H1 (cell line): ENCODE results near the gene NT5C1A. TPM values are rescaled to one million over a fixed set of nuclear protein-coding genes. Genes with fewer than 3 reads are reported as not detected.

Source experiments
- CTCF ChIA-PET: fragments of 300-600 bp; sonication (Branson Sonifier 250); formaldehyde crosslinking; loops from one replicate; lab custom pipeline; 2021; ENCODE audit not compliant: partially characterized antibody; lab: Charles Lee
- POLR2A ChIA-PET: fragments of 300-600 bp; sonication (Branson Sonifier 250); formaldehyde crosslinking; loops from one replicate; lab custom pipeline; 2021; ENCODE audit warnings: inconsistent platforms; ENCODE audit not compliant: partially characterized antibody; lab: Charles Lee
- DNase-seq, 2 experiments: peaks; one replicate each; pipeline versions ENCODE4 v3.0.0 to v3.0.0-alpha.2; 2010 to 2022; ENCODE audit warnings: low spot score in 2 of 2, low read depth in 1 of 2, mixed read lengths in 1 of 2
- FAIRE-seq: peaks from 2 replicates; lab custom pipeline; 2011; peaks lifted over from hg19 to GRCh38; lab: Jason Lieb, UNC
- H2AFZ ChIP-seq: 2 replicates; pipeline ENCODE4 v1.8.1; 2012; ENCODE audit warnings: low read length, inconsistent platforms
- H2AK5ac ChIP-seq: 2 replicates; pipeline ENCODE4 v1.6.1; 2013; ENCODE audit warnings: low read depth, low read length
- H2BK120ac ChIP-seq: replicated peaks from 2 replicates; pipeline ENCODE3; 2013; ENCODE audit warnings: low read depth, low read length, inconsistent platforms
- H2BK12ac ChIP-seq: 2 replicates; pipeline ENCODE4 v1.6.1; 2013; ENCODE audit warnings: low read depth, low read length
- H2BK15ac ChIP-seq: 2 replicates; pipeline ENCODE4 v1.6.1; 2013; ENCODE audit warnings: low read length
- H2BK20ac ChIP-seq: 2 replicates; pipeline ENCODE4 v1.6.1; 2013; ENCODE audit warnings: low read length
- H2BK5ac ChIP-seq: 2 replicates; pipeline ENCODE4 v1.6.1; 2013; ENCODE audit warnings: low read depth, low read length
- H3K14ac ChIP-seq: 2 replicates; pipeline ENCODE4 v1.6.1; 2013; ENCODE audit warnings: inconsistent platforms; ENCODE audit not compliant: insufficient read length
- H3K18ac ChIP-seq: 2 replicates; pipeline ENCODE4 v1.6.1; 2013; ENCODE audit warnings: low read length; ENCODE audit errors: extremely low read depth
- H3K23ac ChIP-seq: 2 replicates; pipeline ENCODE4 v1.6.1; 2013; ENCODE audit warnings: inconsistent platforms; ENCODE audit not compliant: insufficient read length
- H3K23me2 ChIP-seq: 2 replicates; pipeline ENCODE4 v1.6.1; 2013; ENCODE audit warnings: low read depth, low read length
- H3K27ac ChIP-seq: 2 replicates; pipeline ENCODE4 v1.6.1; 2011; ENCODE audit warnings: low read depth, low read length, inconsistent platforms
- H3K27me3 ChIP-seq, 4 experiments: replicated peaks in 1 of 4; 1 replicate in 1 of 4; 2 replicates in 3 of 4; pipeline versions ENCODE4 v1.6.1 to v1.8.1; 2011 to 2013; ENCODE audit warnings: low read length in 3 of 4, mild to moderate bottlenecking in 3 of 4, inconsistent platforms in 2 of 4, mixed read lengths in 2 of 4, moderate library complexity in 1 of 4; ENCODE audit not compliant: control insufficient read depth in 3 of 4, insufficient read depth in 3 of 4; ENCODE audit errors: extremely low read depth in 1 of 4
- H3K36me3 ChIP-seq, 4 experiments: 2 replicates each; pipeline versions ENCODE4 v1.6.1 to v1.8.1; 2011 to 2013; ENCODE audit warnings: mild to moderate bottlenecking in 4 of 4, low read length in 3 of 4, moderate library complexity in 2 of 4, control low read depth in 1 of 4, inconsistent platforms in 1 of 4; ENCODE audit not compliant: insufficient read depth in 4 of 4, control insufficient read depth in 2 of 4
- H3K4ac ChIP-seq: replicated peaks from 2 replicates; pipeline ENCODE3; 2013; ENCODE audit warnings: low read length, low read depth, mixed read lengths, inconsistent platforms; ENCODE audit not compliant: insufficient read length
- H3K4me1 ChIP-seq, 4 experiments: replicated peaks in 1 of 4; 1 replicate in 1 of 4; 2 replicates in 3 of 4; pipeline versions ENCODE4 v1.6.1 to v1.8.1; 2011 to 2013; ENCODE audit warnings: low read length in 3 of 4, inconsistent platforms in 2 of 4, mixed read lengths in 1 of 4; ENCODE audit not compliant: insufficient read depth in 4 of 4, control insufficient read depth in 3 of 4
- H3K4me2 ChIP-seq, 2 experiments: 2 replicates each; pipeline versions ENCODE4 v1.6.1 to v1.8.1; 2011 to 2013; ENCODE audit warnings: low read depth in 2 of 2, low read length in 2 of 2, control low read depth in 1 of 2, inconsistent platforms in 1 of 2, mild to moderate bottlenecking in 1 of 2; ENCODE audit not compliant: insufficient read depth in 1 of 2
- H3K4me3 ChIP-seq, 4 experiments: fragments of 200-600, 300-600 bp in 1 of 4; sonication (generic), shearing (Covaris generic), sonication (Bioruptor Twin) in 1 of 4; 2 replicates each; pipeline versions ENCODE4 v1.5.1 to v1.8.1; 2011 to 2016; ENCODE audit warnings: low read length in 4 of 4, low read depth in 3 of 4, control low read depth in 2 of 4, inconsistent platforms in 2 of 4, mild to moderate bottlenecking in 2 of 4, mixed read lengths in 1 of 4, moderate library complexity in 1 of 4; ENCODE audit not compliant: insufficient read depth in 2 of 4; ENCODE audit errors: extremely low read depth in 1 of 4
- H3K56ac ChIP-seq: replicated peaks from 2 replicates; pipeline ENCODE3; 2013; ENCODE audit warnings: low read depth, mild to moderate bottlenecking, mixed read lengths, low read length, inconsistent platforms; ENCODE audit not compliant: insufficient read length
- H3K79me1 ChIP-seq: 2 replicates; pipeline ENCODE4 v1.6.1; 2013; ENCODE audit warnings: low read depth, low read length, control low read depth
- H3K79me2 ChIP-seq, 2 experiments: 2 replicates each; pipeline versions ENCODE4 v1.6.1 to v1.8.1; 2012 to 2013; ENCODE audit warnings: low read length in 2 of 2, mild to moderate bottlenecking in 2 of 2, inconsistent platforms in 1 of 2; ENCODE audit not compliant: insufficient read depth in 2 of 2, control insufficient read depth in 1 of 2
- H3K9ac ChIP-seq, 4 experiments: replicated peaks in 1 of 4; 1 replicate in 1 of 4; 2 replicates in 3 of 4; pipeline versions ENCODE4 v1.6.1 to v1.8.1; 2011 to 2013; ENCODE audit warnings: low read depth in 3 of 4, low read length in 3 of 4, control low read depth in 2 of 4, mild to moderate bottlenecking in 2 of 4, moderate library complexity in 2 of 4, inconsistent platforms in 1 of 4; ENCODE audit errors: extremely low read depth in 1 of 4
- H3K9me3 ChIP-seq, 2 experiments: 2 replicates each; pipeline versions ENCODE4 v1.6.1 to v1.8.1; 2012 to 2013; ENCODE audit warnings: mild to moderate bottlenecking in 2 of 2, moderate library complexity in 2 of 2, control low read depth in 1 of 2, inconsistent platforms in 1 of 2, low read depth in 1 of 2, low read length in 1 of 2, mixed read lengths in 1 of 2; ENCODE audit not compliant: insufficient read depth in 2 of 2
- H4K20me1 ChIP-seq, 2 experiments: replicated peaks in 1 of 2; 2 replicates each; pipeline versions ENCODE3 to v1.8.1; 2011 to 2013; ENCODE audit warnings: inconsistent platforms in 2 of 2, low read length in 2 of 2, mild to moderate bottlenecking in 1 of 2; ENCODE audit not compliant: insufficient read depth in 2 of 2, control insufficient read depth in 1 of 2
- H4K5ac ChIP-seq: 2 replicates; pipeline ENCODE4 v1.6.1; 2013; ENCODE audit warnings: low read length, low read depth, mixed read lengths, inconsistent platforms; ENCODE audit not compliant: insufficient read length
- H4K8ac ChIP-seq: 2 replicates; pipeline ENCODE4 v1.8.0; 2013; ENCODE audit warnings: mild to moderate bottlenecking, moderate library complexity, low read length, inconsistent platforms; ENCODE audit not compliant: insufficient read depth; ENCODE audit errors: extremely low read depth
- H4K91ac ChIP-seq: replicated peaks from 2 replicates; pipeline ENCODE3; 2013; ENCODE audit warnings: low read length, mixed read lengths, inconsistent platforms; ENCODE audit not compliant: insufficient read length
- CHD1 ChIP-seq: IDR thresholded peaks from 2 replicates; pipeline ENCODE4 v1.6.1; 2012; ENCODE audit warnings: low read depth, low read length, improper control_type of control experiment
- KDM5A ChIP-seq: fragments of 200-600 bp; IDR thresholded peaks from 2 replicates; pipeline ENCODE4 v1.7.1; 2012; ENCODE audit warnings: mild to moderate bottlenecking, low read length, inconsistent platforms, mixed read lengths
- SIN3A ChIP-seq, 2 experiments: IDR thresholded peaks in 1 of 2; conservative IDR thresholded peaks in 1 of 2; 2 replicates each; pipeline ENCODE4 v1.6.1; 2011 to 2012; ENCODE audit warnings: low read length in 2 of 2, improper control_type of control experiment in 1 of 2, low read depth in 1 of 2, mild to moderate bottlenecking in 1 of 2
- WGBS, 2 experiments: shearing (Covaris generic) in 1 of 2; methylation state at CpG; one replicate each; pipeline versions ENCODE4 v1.1.6 to v1.1.7; 2013 to 2015; ENCODE audit warnings: low lambda C conversion rate in 2 of 2, mixed read lengths in 2 of 2, inconsistent platforms in 1 of 2, low coverage in 1 of 2, missing lambda C conversion rate in 1 of 2; ENCODE audit not compliant: insufficient replicate concordance in 2 of 2, insufficient coverage in 1 of 2, insufficient read length in 1 of 2; ENCODE audit errors: extremely low coverage in 1 of 2, missing lambda C conversion rate in 1 of 2; 5-methylcytosine and 5-hydroxymethylcytosine counted together
- polyA plus RNA-seq, 7 experiments: library from polyadenylated mRNA; depleted of rRNA in 3 of 7; stranded (reverse) in 5 of 7; unstranded in 2 of 7; fragments of >200 nt in 5 of 7; fragments of 200-250 nt in 2 of 7; gene quantifications; 1 replicate in 5 of 7; 2 replicates in 1 of 7; 4 replicates in 1 of 7; pipeline versions ENCODE4 v1.2.1 to v1.2.3, GENCODE V29; 2011 to 2013; ENCODE audit warnings: missing spikeins in 2 of 7, mixed read lengths in 2 of 7
- total RNA-seq: library from RNA; stranded (reverse); fragmentation: NEBNext Ultra II Directional; extraction: Animal tissue kit (Norgen Biotek cat#: 25700); gene quantifications from 2 replicates; pipeline ENCODE4 v1.2.1, GENCODE V29; 2021

The NT5C1A gene
- total and polyA plus RNA-seq, 2 of the 8 experiments (the other 6 are each of a cell fraction or from before 2014, with no cell fraction given), result not detected

- CTCF ChIA-PET, result interaction anchor here (16.5 kb wide), 2 partner anchors 19 to 22 kb away, joined by 278 to 337 read pairs; no protein-coding TSS in a partner anchor
- FAIRE-seq, result no peak
- H3K79me2 ChIP-seq, result no peaks in the 10 kb centered on the region
Observed at GRCh38 chr1:39635871-39636210, 36.1 kb downstream of the NT5C1A start.

More at GRCh38 chr1:39635871-39636210, 36.1 kb downstream of the NT5C1A start:
- H3K56ac ChIP-seq, result no peak overlapping the region
- no peak for DNase-seq
- H3K27ac ChIP-seq, result no peak overlapping the region
- no peak overlapping the region for H3K23ac ChIP-seq
- WGBS, 2 experiments, result 68% methylated on average over 2 of the region's 2 CpGs; no CpG with 5 or more reads in 1 of the 2 experiments
- H3K27me3 ChIP-seq, result peaks cover 4 to 58% (median 57%) of the 10 kb centered on the region in 4 experiments
- no peaks in the 10 kb centered on the region for H3K79me1 ChIP-seq
- H2BK120ac ChIP-seq, result no peak overlapping the region
- no peaks in the 10 kb centered on the region for H3K36me3 ChIP-seq
- no peak overlapping the region for H2BK5ac ChIP-seq
- H2AFZ ChIP-seq, result no peak overlapping the region
- no peak overlapping the region for H3K4me3 ChIP-seq
- no peaks in the 10 kb centered on the region for H3K9me3 ChIP-seq
- H2AK5ac ChIP-seq, result no peak overlapping the region
- no peak overlapping the region for H3K9ac ChIP-seq
- H4K5ac ChIP-seq, result no peak overlapping the region
- no peak overlapping the region for H2BK20ac ChIP-seq
- H3K4ac ChIP-seq, result no peak overlapping the region
- peaks cover 4% of the 10 kb centered on the region; the same call in 1 of the 2 replicates for H3K23me2 ChIP-seq
- no peak overlapping the region for H3K14ac ChIP-seq
- H3K4me1 ChIP-seq, result peaks cover 0 to 5% (median 1%) of the 10 kb centered on the region in 4 experiments; a peak in 3 of 7 replicates
- no peak overlapping the region for H3K18ac ChIP-seq
- H4K91ac ChIP-seq, result no peak overlapping the region
- H4K8ac ChIP-seq, result no peak overlapping the region
- TF ChIP-seq SIN3A (conservative IDR thresholded peaks at IDR 0.05 in 1 of 2, IDR thresholded peaks at IDR 0.05 in 1 of 2; ENCODE audit: low read depth in 1 of 2, low read length in 2 of 2) (no peak), CHD1 (no peak), KDM5A (no peak)
- POLR2A ChIA-PET, result interaction anchor here (0.9 to 2.6 kb wide), 2 partner anchors 11 to 36 kb away, joined by 4 to 10 read pairs; no protein-coding TSS in a partner anchor
- no peak overlapping the region for H2BK12ac ChIP-seq
- H4K20me1 ChIP-seq, result peaks cover 0 to 5% of the 10 kb centered on the region in 2 experiments
- no peak overlapping the region for H2BK15ac ChIP-seq
- no peak overlapping the region for H3K4me2 ChIP-seq
